NCI-H82 (cell line): ENCODE measurements around the gene SHANK1.

Source experiments
- DNase-seq: peaks from one replicate; lab custom pipeline; 2025; lab: John Stamatoyannopoulos, UW

The SHANK1 gene

GRCh38 chr19:50686310-50687032 is 33.1 kb downstream of the SHANK1 start:
- no peak for DNase-seq

- peak; percentile 81 for DNase-seq
Measured at GRCh38 chr19:50679177-50680125, 40.2 kb downstream of the SHANK1 start.

GRCh38 chr19:50678323-50678722 is 41.3 kb downstream of the SHANK1 start:
- DNase-seq, result no peak

GRCh38 chr19:50677636-50678035 is 42.0 kb downstream of the SHANK1 start:
- no peak for DNase-seq

GRCh38 chr19:50676625-50677197 is 42.9 kb downstream of the SHANK1 start:
- DNase-seq, result no peak

GRCh38 chr19:50673118-50673517 is 46.5 kb downstream of the SHANK1 start:
- no peak for DNase-seq

- DNase-seq, result no peak
Measured at GRCh38 chr19:50670102-50670380, 49.6 kb downstream of the SHANK1 start.

GRCh38 chr19:50669302-50670101 is 50.1 kb downstream of the SHANK1 start:
- peak; percentile 49 for DNase-seq

- DNase-seq, result no peak
Measured at GRCh38 chr19:50668879-50669278, 50.7 kb downstream of the SHANK1 start.

- no peak for DNase-seq
Measured at GRCh38 chr19:50668416-50668815, 51.2 kb downstream of the SHANK1 start.

- DNase-seq, result no peak
Measured at GRCh38 chr19:50667759-50668231, 51.8 kb downstream of the SHANK1 start.

- no peak for DNase-seq
Measured at GRCh38 chr19:50667177-50667758, 52.3 kb downstream of the SHANK1 start.

GRCh38 chr19:50666346-50667176 is 53.0 kb downstream of the SHANK1 start:
- no peak for DNase-seq

GRCh38 chr19:50664204-50664603 is 55.4 kb downstream of the SHANK1 start:
- no peak for DNase-seq

- no peak for DNase-seq
Measured at GRCh38 chr19:50663482-50663790, 56.2 kb downstream of the SHANK1 start.

- no peak for DNase-seq
Measured at GRCh38 chr19:50662651-50663481, 56.7 kb downstream of the SHANK1 start.

GRCh38 chr19:50661766-50662650 is 57.6 kb downstream of the SHANK1 start:
- DNase-seq, result no peak

- no peak for DNase-seq
Measured at GRCh38 chr19:50661023-50661422, 58.6 kb downstream of the SHANK1 start.

- DNase-seq, result no peak
Measured at GRCh38 chr19:50660088-50660366, 59.6 kb downstream of the SHANK1 start.
